Stimulated activated effector memory CD8-positive, alpha-beta T cell treated with anti-CD3 and anti-CD28 coated beads, Interleukin-12 subunit alpha, Interleukin-12 subunit beta, amount 100 ng/mL, for 72 hours (primary cell): ENCODE measurements around the gene CFAP107.
"Not testable (repeated sequence)": the region's sequence is repeated elsewhere in the genome, so short reads cannot be mapped to it uniquely, and the experiment has no call there.

Source experiments
- ATAC-seq: fragments of 150-1000 bp; cut with Tn5 transposase; 2 replicates; pipeline ENCODE4 v1.10.0; 2021
- DNase-seq, 2 donors: peaks; one replicate each; pipeline ENCODE4 v3.0.0; 2021 to 2022; ENCODE audit warnings: low spot score in 2 of 2
- H3K27ac Mint-ChIP-seq: one replicate; pipeline ENCODE4 v1.8.0; 2022; ENCODE audit warnings: mild to moderate bottlenecking, mixed read lengths
- H3K36me3 Mint-ChIP-seq: one replicate; pipeline ENCODE4 v1.8.0; 2022; ENCODE audit warnings: mild to moderate bottlenecking, mixed read lengths
- H3K4me1 Mint-ChIP-seq: one replicate; pipeline ENCODE4 v1.8.0; 2022; ENCODE audit warnings: mixed read lengths
- H3K4me3 Mint-ChIP-seq: one replicate; pipeline ENCODE4 v1.8.0; 2022; ENCODE audit warnings: mild to moderate bottlenecking, mixed read lengths
- H3K9me3 Mint-ChIP-seq: one replicate; pipeline ENCODE4 v1.8.0; 2022; ENCODE audit warnings: mixed read lengths

The CFAP107 gene

DNA sequence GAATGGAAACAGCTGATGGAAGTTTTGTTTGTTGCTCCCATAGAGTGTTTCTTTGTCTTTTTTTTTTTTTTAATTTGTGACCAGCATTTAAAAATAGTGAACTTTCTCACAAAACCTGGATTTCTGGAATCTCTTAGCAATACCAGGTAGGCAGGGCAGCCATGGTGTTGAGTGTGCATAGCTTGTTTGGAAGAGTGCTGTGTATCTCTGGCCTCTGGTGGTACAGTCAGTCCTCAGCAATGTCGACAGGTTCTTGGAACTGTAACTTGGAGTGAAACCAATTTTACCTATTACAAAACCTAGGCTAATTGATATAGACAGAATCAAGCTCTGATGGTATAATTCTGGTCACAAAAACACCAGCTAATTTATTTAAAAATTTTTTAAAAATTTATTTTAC, 23.4 kb upstream of the CFAP107 start:
- no peak overlapping the region for H3K27ac Mint-ChIP-seq
- H3K4me1 Mint-ChIP-seq: no peaks in the 10 kb centered on the region
- no peak for ATAC-seq
- H3K36me3 Mint-ChIP-seq: no peaks in the 10 kb centered on the region
- H3K9me3 Mint-ChIP-seq: no peaks in the 10 kb centered on the region
- no peak for DNase-seq
- no peak overlapping the region for H3K4me3 Mint-ChIP-seq

DNA sequence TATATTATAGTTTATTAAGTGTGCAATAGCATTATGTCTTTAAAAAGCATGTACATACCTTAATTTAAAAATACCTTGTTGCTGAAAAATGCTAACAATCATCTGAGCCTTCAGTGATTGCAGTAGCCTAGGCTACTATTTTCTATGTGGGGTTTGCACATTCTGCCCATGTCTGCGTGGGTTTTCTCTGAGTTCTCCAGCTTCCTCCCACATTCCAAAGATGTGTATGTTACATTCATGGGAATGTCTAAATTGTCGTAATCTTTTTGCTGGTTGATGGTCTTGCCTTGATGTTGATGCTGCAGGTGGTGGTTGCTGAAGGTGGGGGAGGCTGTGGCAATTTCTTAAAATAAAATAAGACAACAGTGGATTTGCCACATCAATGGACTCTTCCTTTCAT, 17.6 kb upstream of the CFAP107 start:
- H3K4me1 Mint-ChIP-seq: no peaks in the 10 kb centered on the region
- no peak overlapping the region for H3K4me3 Mint-ChIP-seq
- H3K9me3 Mint-ChIP-seq: peaks cover 4% of the 10 kb centered on the region
- ATAC-seq (no peak), DNase-seq (no peak)
- no peaks in the 10 kb centered on the region for H3K36me3 Mint-ChIP-seq
- H3K27ac Mint-ChIP-seq: no peak overlapping the region

DNA sequence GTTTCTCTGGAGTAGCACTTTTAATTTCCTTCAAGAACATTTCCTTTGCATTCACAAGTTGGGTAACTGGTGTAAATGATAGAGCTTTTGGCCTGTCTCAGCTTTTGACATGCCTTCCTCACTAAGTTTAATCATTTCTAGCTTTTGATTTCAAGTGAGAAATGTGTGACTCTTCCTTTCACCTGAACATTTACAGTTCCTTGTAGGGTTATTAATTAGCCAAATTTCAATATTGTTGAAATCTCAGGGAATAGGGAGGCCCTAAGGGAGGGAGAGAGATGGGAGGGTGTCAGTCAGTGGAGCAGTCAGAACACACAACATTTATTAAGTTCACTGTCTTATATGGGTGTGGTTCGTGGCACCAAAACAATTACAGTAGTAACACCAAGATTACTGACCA, 15.8 kb upstream of the CFAP107 start:
- no peak for DNase-seq
- ATAC-seq: no peak
- Mint-ChIP-seq H3K36me3 (no peaks in the 10 kb centered on the region), H3K4me1 (no peaks in the 10 kb centered on the region), H3K9me3 (peaks cover 7% of the 10 kb centered on the region), H3K4me3 (no peak overlapping the region), H3K27ac (no peak overlapping the region)

DNA sequence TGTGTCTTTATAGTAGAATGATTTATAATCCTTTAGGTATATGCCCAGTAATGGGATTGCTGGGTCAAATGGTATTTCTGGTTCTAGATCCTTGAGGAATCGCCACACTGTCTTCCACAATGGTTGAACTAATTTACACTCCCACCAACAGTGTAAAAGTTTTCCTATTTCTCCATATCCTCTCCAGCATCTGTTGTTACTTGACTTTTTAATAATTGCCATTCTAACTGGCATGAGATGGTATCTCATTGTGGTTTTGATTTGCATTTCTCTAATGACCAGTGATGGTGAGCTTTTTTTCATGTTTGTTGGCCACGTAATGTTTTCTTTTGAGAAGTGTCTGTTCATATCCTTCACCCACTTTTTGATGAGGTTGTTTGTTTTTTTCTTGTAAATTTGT, 14.9 kb upstream of the CFAP107 start:
- not testable (repeated sequence) for H3K4me3 Mint-ChIP-seq, H3K4me1 Mint-ChIP-seq, DNase-seq, ATAC-seq, H3K36me3 Mint-ChIP-seq, H3K27ac Mint-ChIP-seq
- peaks cover 11% of the 10 kb centered on the region for H3K9me3 Mint-ChIP-seq

DNA sequence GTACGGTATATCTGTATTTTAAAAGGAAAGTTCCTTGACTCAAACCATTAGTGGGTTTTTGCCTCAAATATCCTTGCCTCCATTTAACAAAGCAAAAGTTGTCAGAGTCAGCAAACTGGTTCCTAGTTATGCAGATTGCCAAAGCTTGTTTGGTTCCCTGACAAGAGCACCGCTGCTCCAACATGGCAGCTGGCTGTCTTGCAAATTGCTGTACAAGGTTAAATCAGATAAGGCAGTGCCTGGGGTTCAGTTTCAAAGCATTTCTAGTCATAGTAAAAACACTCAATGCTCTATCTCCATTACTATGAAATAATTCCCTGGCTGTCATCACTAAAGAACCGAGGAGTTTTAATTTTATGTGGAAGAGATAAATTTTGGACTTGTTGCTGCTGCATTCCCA, 11.3 kb upstream of the CFAP107 start:
- no peak for ATAC-seq
- H3K9me3 Mint-ChIP-seq: peaks cover 12% of the 10 kb centered on the region

DNA sequence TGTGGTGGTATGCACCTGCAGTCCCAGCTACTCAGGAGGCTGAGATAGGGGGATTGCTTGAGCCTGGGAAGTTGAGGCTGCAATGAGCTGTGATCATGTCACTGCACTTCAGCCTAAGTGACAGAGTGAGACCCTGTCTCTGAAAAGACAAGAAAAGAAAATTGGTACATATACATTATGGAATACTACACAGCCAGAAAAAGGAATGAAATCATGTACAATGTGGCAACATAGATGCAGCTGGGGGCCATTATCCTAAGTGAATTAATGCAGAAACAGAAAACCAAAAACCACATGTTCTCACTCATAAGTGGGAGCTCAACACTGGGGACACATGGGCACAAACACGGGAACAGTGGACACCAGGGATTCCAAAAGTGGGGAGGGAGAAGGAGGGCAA, 7.1 kb upstream of the CFAP107 start:
- H3K9me3 Mint-ChIP-seq: peaks cover 6% of the 10 kb centered on the region
- no peak overlapping the region for H3K27ac Mint-ChIP-seq
- no peak for DNase-seq
- no peak overlapping the region for H3K4me3 Mint-ChIP-seq
- no peak for ATAC-seq
- H3K4me1 Mint-ChIP-seq: no peaks in the 10 kb centered on the region
- H3K36me3 Mint-ChIP-seq: no peaks in the 10 kb centered on the region

More for the DNA sequence above, 11.3 kb upstream of the CFAP107 start:
- no peak overlapping the region for H3K27ac Mint-ChIP-seq
- H3K4me1 Mint-ChIP-seq: no peaks in the 10 kb centered on the region
- H3K4me3 Mint-ChIP-seq: no peak overlapping the region
- no peaks in the 10 kb centered on the region for H3K36me3 Mint-ChIP-seq
- DNase-seq: no peak

DNA sequence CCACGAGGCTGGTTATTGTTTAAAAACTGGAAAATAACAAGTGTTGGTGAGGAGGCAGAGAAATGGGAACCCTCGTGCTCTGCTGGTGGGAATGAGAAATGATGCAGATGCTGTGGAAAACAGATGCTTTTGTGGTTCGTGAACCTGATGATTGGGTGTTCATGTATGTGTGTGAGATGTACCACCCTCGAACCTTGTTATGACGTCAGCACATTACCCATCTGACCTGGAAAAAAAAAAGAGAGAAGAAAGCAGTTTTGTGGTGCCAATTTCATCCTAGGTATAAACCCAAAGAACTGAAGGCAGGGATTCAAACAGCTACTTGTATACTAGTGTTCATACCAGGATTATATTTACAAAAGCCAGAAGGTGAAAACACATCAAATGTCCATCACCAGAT, 6.4 kb upstream of the CFAP107 start:
- Mint-ChIP-seq H3K4me1 (no peaks in the 10 kb centered on the region), H3K36me3 (no peaks in the 10 kb centered on the region), H3K27ac (no peak overlapping the region), H3K4me3 (no peak overlapping the region), H3K9me3 (peaks cover 6% of the 10 kb centered on the region)
- no peak for DNase-seq
- ATAC-seq: no peak

DNA sequence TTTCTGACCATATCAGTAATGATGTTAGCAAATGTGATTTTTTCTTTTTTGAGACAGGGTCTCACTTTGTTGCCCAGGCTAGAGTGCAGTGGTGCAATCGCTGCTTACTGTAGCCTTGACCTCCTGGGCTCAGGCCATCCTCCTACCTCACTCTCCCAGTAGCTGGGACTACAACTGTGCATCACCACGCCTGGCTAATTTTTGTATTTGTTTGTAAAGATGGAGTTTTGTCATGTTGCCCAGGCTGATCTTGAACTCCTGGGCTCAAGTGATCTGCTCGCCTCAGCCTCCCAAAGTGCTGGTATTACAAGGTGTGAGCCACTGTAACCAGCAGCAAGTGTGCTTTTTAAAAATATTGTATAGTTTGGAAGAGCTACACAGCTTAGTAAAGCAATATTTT, 4.1 kb upstream of the CFAP107 start:
- DNase-seq (no peak), ATAC-seq (no peak)
- Mint-ChIP-seq H3K4me1 (no peaks in the 10 kb centered on the region), H3K36me3 (no peaks in the 10 kb centered on the region), H3K4me3 (no peak overlapping the region), H3K27ac (no peak overlapping the region), H3K9me3 (no peaks in the 10 kb centered on the region)

DNA sequence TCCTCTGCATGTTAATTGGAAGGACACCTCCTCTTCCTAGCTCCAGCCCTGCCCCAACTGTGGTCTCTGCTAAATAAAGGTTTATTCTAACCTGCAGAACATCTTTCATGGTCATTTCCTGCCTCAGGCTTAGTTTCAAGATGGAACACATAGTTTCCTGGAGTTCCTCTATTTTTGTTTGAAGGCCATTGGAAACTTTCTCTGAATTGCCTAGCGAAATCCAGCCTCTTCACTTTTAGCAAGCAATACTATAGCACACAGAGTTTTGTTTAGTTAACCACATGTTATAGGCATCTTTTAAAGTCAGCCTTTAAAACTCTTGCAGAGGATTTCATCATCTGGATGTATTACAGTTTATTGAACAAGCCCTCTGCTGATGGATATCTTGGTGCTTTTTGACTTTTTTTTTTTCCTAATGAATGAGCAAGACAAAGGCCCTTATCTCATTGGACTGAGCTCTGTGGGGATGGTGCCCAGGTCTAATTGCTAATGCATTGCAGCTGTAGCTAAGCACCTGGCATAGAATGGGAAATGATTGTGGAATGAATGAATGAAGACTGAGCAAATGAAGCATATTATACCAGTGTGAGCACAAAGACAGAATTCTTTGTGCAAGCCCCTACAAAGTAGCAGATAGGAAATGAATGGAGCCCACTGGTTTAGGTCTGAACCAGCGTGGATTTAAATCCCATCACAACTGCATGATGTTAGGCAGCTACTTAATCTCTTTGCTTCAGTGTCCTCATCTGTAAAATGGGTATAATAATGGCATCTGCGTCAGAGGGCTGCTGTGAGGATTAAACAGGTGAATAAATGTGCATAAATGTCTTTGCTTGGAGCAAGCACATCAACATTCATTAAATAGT, 641 bp upstream of the CFAP107 start:
- no peak for ATAC-seq
- H3K4me3 Mint-ChIP-seq: no peak overlapping the region
- DNase-seq: no peak
- no peaks in the 10 kb centered on the region for H3K4me1 Mint-ChIP-seq
- H3K9me3 Mint-ChIP-seq: peaks cover 16% of the 10 kb centered on the region
- H3K27ac Mint-ChIP-seq: no peak overlapping the region
- no peaks in the 10 kb centered on the region for H3K36me3 Mint-ChIP-seq

DNA sequence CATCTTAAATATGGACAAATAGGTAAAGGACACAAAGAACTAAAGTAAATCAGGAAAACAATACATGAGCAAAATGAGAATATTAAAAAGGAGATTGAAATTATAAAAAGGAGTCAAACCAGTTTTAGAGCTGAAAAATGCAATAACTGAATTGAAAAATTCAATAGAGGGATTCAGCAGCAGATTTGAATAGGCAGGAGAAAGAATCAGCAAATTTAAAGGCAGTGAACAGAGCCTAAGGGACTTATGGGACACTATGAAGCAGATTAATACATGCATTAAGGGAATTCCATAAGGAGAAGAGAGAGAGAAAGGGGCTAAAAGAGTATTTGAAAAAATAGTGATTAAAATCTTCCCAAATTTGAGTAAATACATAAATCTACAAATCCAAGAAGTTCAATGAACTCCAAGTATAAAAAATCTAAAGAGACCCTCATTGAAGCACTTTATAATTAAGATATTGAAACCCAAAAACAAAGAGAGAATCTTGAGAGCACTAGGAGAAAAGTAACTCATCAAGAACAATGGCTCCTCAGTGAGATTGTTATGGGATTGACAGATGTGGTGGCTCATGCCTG, 2.9 kb downstream of the CFAP107 start:
- Mint-ChIP-seq H3K36me3 (no peaks in the 10 kb centered on the region), H3K9me3 (peaks cover 20% of the 10 kb centered on the region), H3K4me1 (no peaks in the 10 kb centered on the region), H3K27ac (no peak overlapping the region), H3K4me3 (no peak overlapping the region)
- ATAC-seq (no peak), DNase-seq (no peak)

DNA sequence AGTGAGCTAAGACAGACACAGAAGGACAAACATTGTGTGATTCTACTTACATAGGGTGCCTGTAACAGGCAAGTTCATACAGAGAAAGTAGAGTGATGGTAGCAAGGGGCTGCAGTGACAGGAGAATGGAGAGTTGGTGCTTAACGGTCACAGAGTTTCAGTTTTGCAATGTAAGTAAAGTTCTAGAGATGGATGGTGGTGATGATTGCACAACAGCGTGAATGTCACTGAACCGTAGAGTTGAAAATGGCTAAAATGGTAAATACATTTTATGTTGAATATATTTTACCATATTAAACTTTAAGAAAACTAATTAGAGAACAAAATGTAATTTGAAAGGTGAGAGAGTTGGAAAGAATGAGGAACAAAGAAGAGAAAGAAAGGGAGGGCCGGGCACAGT, 8.7 kb downstream of the CFAP107 start:
- DNase-seq (no peak), ATAC-seq (no peak)
- Mint-ChIP-seq H3K27ac (no peak overlapping the region), H3K9me3 (peaks cover 9% of the 10 kb centered on the region), H3K4me3 (no peak overlapping the region), H3K36me3 (no peaks in the 10 kb centered on the region), H3K4me1 (no peaks in the 10 kb centered on the region)

DNA sequence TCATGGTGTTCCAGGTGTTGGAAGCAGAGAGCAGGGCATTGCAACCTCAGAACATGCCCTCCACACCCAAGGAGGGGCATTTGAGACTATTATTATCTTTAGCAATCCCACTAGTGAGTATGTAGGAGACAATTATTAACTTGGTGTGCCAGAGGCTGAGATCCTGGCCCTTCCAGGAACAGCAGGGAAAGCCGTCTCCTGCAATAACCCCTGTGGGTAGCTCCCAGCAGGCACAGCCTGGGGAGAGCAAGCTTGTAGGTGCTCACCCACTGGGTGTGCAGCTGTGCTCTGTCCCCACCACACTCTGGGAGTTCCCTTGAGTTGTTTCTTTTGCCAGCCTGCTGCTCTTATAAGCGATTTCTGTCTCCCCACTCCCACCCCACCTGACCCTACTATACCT, 10.3 kb downstream of the CFAP107 start:
- Mint-ChIP-seq H3K27ac (no peak overlapping the region), H3K9me3 (no peaks in the 10 kb centered on the region), H3K4me1 (no peaks in the 10 kb centered on the region), H3K36me3 (no peaks in the 10 kb centered on the region), H3K4me3 (no peak overlapping the region)
- ATAC-seq: no peak
- DNase-seq: no peak

DNA sequence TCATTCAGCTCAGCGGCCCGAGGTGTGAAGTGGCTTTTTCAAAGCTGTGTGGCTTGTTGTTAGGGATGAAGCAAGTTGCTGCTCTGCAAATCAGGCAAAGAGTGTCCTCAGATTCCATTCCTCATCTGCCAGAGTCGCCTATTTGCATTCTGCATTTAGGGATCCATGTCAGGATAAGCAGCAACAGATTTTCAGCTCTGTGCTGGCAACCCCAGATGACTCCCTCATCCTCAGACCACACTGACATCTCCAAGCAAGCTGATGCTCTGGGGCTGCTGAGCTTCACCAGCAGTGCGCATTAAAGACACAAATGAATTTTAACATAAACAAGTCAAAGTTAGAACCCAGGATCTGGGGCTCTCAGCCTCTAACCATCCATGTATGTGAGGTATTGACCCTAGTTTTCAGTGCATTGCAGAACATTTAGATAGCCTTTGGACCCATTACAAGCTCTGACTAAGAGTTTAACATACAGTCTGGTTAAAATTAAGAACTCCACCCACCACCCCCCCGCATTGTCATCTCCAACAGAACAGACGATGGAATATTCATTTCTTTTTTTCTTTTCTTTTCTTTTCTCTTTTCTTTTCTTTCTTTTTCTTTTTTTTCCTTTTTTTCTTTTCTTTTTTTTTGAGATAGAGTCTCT, 10.9 kb downstream of the CFAP107 start:
- H3K36me3 Mint-ChIP-seq: no peaks in the 10 kb centered on the region
- ATAC-seq (no peak), DNase-seq (no peak)
- H3K9me3 Mint-ChIP-seq: no peaks in the 10 kb centered on the region
- H3K27ac Mint-ChIP-seq: no peak overlapping the region
- H3K4me3 Mint-ChIP-seq: no peak overlapping the region
- H3K4me1 Mint-ChIP-seq: no peaks in the 10 kb centered on the region

DNA sequence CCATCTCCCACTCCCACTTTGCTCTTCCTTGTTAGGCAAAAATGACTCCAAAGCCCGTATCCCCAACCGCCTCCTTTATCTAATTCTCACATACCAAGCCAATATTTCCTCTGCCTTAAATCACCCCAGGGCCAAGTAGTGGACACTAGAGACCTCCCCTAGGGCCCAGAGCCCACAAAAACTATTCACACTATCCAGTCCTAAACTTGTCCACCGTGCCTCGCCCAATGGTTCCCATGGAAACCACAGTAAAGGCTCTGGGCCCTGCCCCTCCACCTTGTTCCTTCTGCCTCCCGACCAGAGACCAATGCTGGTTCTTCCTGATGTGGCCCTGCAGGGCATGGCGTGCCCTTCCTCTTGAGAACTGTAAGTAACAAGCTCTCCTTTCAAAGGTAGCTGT, 11.8 kb downstream of the CFAP107 start:
- DNase-seq: no peak
- H3K36me3 Mint-ChIP-seq: no peaks in the 10 kb centered on the region
- no peak overlapping the region for H3K4me3 Mint-ChIP-seq
- no peaks in the 10 kb centered on the region for H3K9me3 Mint-ChIP-seq
- no peak overlapping the region for H3K27ac Mint-ChIP-seq
- no peak for ATAC-seq
- no peaks in the 10 kb centered on the region for H3K4me1 Mint-ChIP-seq

DNA sequence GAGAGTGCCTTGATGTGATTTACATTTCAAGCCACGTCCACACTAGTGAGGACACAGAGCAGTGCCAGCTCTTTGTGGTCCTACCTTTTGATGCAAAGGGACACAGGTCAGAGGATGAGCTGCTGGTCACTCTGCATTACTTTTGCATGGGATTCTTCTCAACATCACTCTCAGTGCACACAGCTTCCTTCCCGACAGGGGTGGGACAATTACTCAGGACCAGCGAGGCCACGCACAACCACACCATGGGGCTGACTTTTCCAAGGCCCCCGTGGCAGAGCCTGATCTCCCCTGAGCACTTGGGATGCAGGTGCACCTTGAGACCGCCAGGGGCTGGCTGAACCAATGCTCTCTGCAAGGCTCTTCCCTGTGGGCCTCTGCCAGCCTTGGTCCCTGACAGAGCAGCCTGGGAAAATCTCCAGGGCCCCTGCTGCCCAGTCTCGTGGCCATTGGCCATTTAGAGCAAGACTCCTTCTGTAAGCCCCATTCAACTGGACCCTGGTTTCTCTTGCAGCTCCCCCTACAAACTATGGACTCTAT, 14.3 kb downstream of the CFAP107 start:
- DNase-seq: no peak
- Mint-ChIP-seq H3K36me3 (no peaks in the 10 kb centered on the region), H3K4me3 (no peak overlapping the region), H3K27ac (no peak overlapping the region), H3K4me1 (no peaks in the 10 kb centered on the region), H3K9me3 (no peaks in the 10 kb centered on the region)
- no peak for ATAC-seq

DNA sequence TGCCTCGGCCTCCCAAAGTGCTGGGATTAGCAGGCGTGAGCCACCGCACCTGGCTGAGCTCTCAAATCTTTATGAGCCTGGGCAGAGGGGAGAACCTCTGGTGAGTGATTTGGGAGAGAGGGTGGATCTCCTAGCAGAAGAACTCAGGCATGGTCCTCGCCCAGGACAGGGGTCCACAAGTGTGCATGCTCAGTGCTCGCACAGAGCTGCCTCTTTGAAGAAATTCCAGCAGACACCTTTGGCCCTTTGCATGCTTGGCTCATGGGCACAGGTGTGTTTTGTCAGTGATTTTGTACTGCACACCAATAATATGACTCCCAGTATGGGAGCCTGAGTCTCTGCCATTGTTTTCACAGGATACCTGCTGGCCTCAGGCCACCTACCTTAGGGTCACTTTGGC, 15.8 kb downstream of the CFAP107 start:
- no peak overlapping the region for H3K27ac Mint-ChIP-seq
- DNase-seq (no peak), ATAC-seq (no peak)
- H3K4me1 Mint-ChIP-seq: no peaks in the 10 kb centered on the region
- no peaks in the 10 kb centered on the region for H3K9me3 Mint-ChIP-seq
- H3K4me3 Mint-ChIP-seq: no peak overlapping the region
- H3K36me3 Mint-ChIP-seq: no peaks in the 10 kb centered on the region
